Panc1 (cell line): ENCODE data around the gene DUT. TPM values are rescaled to one million over a fixed set of nuclear protein-coding genes. Genes with fewer than 3 reads are reported as not detected.

Experiments
- ATAC-seq: fragments of 200-7000 bp; cut with Tn5 transposase; 2 replicates; pipeline ENCODE4 v1.9.1; 2020; ENCODE audit warnings: mild to moderate bottlenecking, moderate library complexity
- BruUV-seq: library from RNA; stranded (reverse); fragments of 400-500 nt; replicated peaks from 2 replicates; lab custom pipeline; 2021; lab: Mats Ljungman, UMichigan
- CTCF ChIA-PET: fragments of 300-600 bp; sonication (Branson Sonifier 250); formaldehyde crosslinking; loops from one replicate; lab custom pipeline; 2022; ENCODE audit warnings: antibody characterized with exemption; lab: Charles Lee
- POLR2A ChIA-PET: fragments of 300-600 bp; sonication (Branson Sonifier 250); formaldehyde crosslinking; loops from one replicate; lab custom pipeline; 2022; ENCODE audit warnings: antibody characterized with exemption; lab: Charles Lee
- DNase-seq: peaks from one replicate; pipeline ENCODE4 v3.0.0-alpha.2; 2010; ENCODE audit warnings: low read depth, low spot score
- H3K27ac ChIP-seq: 2 replicates; pipeline ENCODE4 v1.5.1; 2011; ENCODE audit warnings: mild to moderate bottlenecking, low read length, inconsistent platforms
- H3K27me3 ChIP-seq: fragments of 200-500 bp; sonication (Bioruptor generic); 2 replicates; pipeline ENCODE4 v1.6.0; 2014; ENCODE audit warnings: low read length, inconsistent platforms; ENCODE audit not compliant: control insufficient read depth, insufficient read depth
- H3K36me3 ChIP-seq: fragments of 200-500 bp; sonication (Bioruptor generic); 2 replicates; pipeline ENCODE4 v1.5.1; 2014; ENCODE audit warnings: inconsistent platforms, mild to moderate bottlenecking, low read length, moderate library complexity; ENCODE audit not compliant: control insufficient read depth, insufficient read depth
- H3K4me1 ChIP-seq: 2 replicates; pipeline ENCODE4 v1.5.1; 2011; ENCODE audit warnings: inconsistent platforms, mild to moderate bottlenecking, low read length, moderate library complexity; ENCODE audit not compliant: control insufficient read depth, insufficient read depth
- H3K4me3 ChIP-seq, 2 experiments: 2 replicates each; pipeline ENCODE4 v1.5.1; 2011 to 2012; ENCODE audit warnings: low read depth in 2 of 2, low read length in 2 of 2, mild to moderate bottlenecking in 2 of 2, inconsistent platforms in 1 of 2, moderate library complexity in 1 of 2
- H3K9me3 ChIP-seq: fragments of 200-500 bp; sonication (Bioruptor generic); 2 replicates; pipeline ENCODE4 v1.5.1; 2014; ENCODE audit warnings: low read depth, mild to moderate bottlenecking, inconsistent platforms, low read length, moderate library complexity; ENCODE audit not compliant: control insufficient read depth, insufficient read depth
- POLR2AphosphoS5 ChIP-seq: IDR thresholded peaks from 2 replicates; pipeline ENCODE4 v1.6.1; 2012; ENCODE audit warnings: mild to moderate bottlenecking, low read depth, low read length, moderate library complexity
- SIN3A ChIP-seq: IDR thresholded peaks from 2 replicates; pipeline ENCODE4 v1.6.1; 2012; ENCODE audit warnings: low read depth, mild to moderate bottlenecking, low read length, moderate library complexity, borderline replicate concordance; ENCODE audit not compliant: insufficient read depth
- TCF7L2 ChIP-seq: IDR thresholded peaks from 2 replicates; pipeline ENCODE4 v1.6.1; 2011; ENCODE audit warnings: mild to moderate bottlenecking, low read depth, low read length, inconsistent platforms
- in situ Hi-C: cut with HindIII; loops from 2 replicates; pipeline ENCODE4 v1.10.0; 2016; ENCODE audit warnings: low sequenced_read_pairs, low pct_unique_long_range_greater_than_20kb
- intact Hi-C: fragments of 100-400 bp; cut with micrococcal nuclease; formaldehyde crosslinking; loops from one replicate; pipeline ENCODE4 v1.10.0; 2022; ENCODE audit not compliant: unreplicated experiment
- total RNA-seq: library from RNA; stranded (reverse); gene quantifications from one replicate; pipeline ENCODE4 v1.2.1, GENCODE V29; 2021; ENCODE audit not compliant: unreplicated experiment
- TF ChIP-seq, protein P1 (sequence below): fragments of 450-650 bp; IDR thresholded peaks from 2 replicates; pipeline ENCODE4 v1.5.1; 2017; ENCODE audit warnings: mild to moderate bottlenecking
- TF ChIP-seq, protein P2 (sequence below), 2 experiments: IDR thresholded peaks; 2 replicates each; pipeline ENCODE4 v1.6.1; 2011 to 2012; ENCODE audit warnings: low read depth in 2 of 2, control low read depth in 1 of 2, low read length in 1 of 2, mild to moderate bottlenecking in 1 of 2, moderate library complexity in 1 of 2; ENCODE audit not compliant: insufficient read depth in 1 of 2

The DUT gene
- total RNA-seq, 1 experiment from 2014 or later: 220 TPM

DNA sequence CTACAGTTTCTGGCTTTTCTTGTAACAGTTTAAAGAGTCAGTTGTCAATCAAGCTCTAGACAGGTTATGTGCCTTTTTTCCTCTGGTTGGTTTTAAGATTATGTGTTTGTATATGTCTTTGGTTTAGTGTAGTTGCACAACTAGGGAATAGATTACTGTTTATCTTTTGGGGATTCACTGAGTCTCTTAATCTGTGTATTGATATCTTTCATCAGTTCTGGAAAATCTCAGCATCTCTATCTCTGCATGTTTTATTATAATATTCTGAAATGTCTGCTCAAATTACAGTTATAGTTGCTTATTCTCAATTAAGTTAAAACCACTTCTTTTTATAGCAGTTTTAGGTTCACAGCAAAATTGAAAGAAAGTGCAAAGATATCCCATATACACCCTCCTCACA lies 14.3 kb downstream of the DUT start:
- TF ChIP-seq POLR2AphosphoS5 (no peak), TCF7L2 (no peak)
- TF ChIP-seq, protein P1, sequence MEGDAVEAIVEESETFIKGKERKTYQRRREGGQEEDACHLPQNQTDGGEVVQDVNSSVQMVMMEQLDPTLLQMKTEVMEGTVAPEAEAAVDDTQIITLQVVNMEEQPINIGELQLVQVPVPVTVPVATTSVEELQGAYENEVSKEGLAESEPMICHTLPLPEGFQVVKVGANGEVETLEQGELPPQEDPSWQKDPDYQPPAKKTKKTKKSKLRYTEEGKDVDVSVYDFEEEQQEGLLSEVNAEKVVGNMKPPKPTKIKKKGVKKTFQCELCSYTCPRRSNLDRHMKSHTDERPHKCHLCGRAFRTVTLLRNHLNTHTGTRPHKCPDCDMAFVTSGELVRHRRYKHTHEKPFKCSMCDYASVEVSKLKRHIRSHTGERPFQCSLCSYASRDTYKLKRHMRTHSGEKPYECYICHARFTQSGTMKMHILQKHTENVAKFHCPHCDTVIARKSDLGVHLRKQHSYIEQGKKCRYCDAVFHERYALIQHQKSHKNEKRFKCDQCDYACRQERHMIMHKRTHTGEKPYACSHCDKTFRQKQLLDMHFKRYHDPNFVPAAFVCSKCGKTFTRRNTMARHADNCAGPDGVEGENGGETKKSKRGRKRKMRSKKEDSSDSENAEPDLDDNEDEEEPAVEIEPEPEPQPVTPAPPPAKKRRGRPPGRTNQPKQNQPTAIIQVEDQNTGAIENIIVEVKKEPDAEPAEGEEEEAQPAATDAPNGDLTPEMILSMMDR: no peak
- TF ChIP-seq, protein P2, sequence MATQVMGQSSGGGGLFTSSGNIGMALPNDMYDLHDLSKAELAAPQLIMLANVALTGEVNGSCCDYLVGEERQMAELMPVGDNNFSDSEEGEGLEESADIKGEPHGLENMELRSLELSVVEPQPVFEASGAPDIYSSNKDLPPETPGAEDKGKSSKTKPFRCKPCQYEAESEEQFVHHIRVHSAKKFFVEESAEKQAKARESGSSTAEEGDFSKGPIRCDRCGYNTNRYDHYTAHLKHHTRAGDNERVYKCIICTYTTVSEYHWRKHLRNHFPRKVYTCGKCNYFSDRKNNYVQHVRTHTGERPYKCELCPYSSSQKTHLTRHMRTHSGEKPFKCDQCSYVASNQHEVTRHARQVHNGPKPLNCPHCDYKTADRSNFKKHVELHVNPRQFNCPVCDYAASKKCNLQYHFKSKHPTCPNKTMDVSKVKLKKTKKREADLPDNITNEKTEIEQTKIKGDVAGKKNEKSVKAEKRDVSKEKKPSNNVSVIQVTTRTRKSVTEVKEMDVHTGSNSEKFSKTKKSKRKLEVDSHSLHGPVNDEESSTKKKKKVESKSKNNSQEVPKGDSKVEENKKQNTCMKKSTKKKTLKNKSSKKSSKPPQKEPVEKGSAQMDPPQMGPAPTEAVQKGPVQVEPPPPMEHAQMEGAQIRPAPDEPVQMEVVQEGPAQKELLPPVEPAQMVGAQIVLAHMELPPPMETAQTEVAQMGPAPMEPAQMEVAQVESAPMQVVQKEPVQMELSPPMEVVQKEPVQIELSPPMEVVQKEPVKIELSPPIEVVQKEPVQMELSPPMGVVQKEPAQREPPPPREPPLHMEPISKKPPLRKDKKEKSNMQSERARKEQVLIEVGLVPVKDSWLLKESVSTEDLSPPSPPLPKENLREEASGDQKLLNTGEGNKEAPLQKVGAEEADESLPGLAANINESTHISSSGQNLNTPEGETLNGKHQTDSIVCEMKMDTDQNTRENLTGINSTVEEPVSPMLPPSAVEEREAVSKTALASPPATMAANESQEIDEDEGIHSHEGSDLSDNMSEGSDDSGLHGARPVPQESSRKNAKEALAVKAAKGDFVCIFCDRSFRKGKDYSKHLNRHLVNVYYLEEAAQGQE (IDR thresholded peaks at IDR 0.05; ENCODE audit: insufficient read depth in 1 of 2, low read depth in 2 of 2, low read length in 1 of 2): no peak
- POLR2A ChIA-PET: no interaction called here
- DNase-seq (no peak), ATAC-seq (no peak)
- CTCF ChIA-PET: no interaction called here
- H3K36me3 ChIP-seq: peaks cover 24% of the 10 kb centered on the region
- no peaks in the 10 kb centered on the region for H3K4me1 ChIP-seq
- no TSS peak for BruUV-seq
- H3K27me3 ChIP-seq: no peaks in the 10 kb centered on the region
- intact Hi-C loops (no loop called here), in situ Hi-C loops (no loop called here)
- H3K9me3 ChIP-seq: no peaks in the 10 kb centered on the region
- H3K27ac ChIP-seq: no peak overlapping the region
- no peak overlapping the region for H3K4me3 ChIP-seq

DNA sequence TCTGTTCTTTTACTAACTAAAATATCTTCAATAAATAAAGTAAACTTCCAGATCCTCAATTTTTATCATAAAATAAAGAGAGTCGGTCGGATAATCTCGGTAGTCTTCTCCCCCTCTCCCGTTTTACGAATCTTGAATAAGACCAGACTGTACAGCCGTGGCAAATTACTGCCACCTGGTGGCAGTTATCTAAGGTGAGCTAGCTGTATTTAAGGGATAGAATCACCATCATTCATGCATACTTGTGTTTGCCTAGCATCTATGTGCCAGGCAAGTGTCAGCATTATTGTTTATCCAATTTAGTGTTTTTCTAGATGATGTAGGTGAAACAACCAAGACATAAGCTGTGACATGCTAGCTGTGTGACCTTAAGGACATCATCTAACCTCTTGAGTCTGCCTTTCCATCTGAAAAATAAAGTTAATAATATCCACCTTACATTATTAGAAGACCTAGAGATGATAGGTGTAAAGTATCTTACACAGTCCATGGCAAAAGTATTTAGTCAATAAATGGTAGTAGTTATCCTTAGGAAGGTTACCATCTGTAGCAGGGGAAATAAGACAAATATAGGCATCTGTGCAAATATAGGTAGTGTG lies 21.3 kb downstream of the DUT start:
- in situ Hi-C loops: no loop called here
- TF ChIP-seq POLR2AphosphoS5 (no peak), SIN3A (no peak)
- TF ChIP-seq, protein P1: peak; percentile 89
- TF ChIP-seq, protein P2 (IDR thresholded peaks at IDR 0.05; ENCODE audit: insufficient read depth in 1 of 2, low read depth in 2 of 2, low read length in 1 of 2): no peak
- BruUV-seq: no TSS peak
- ChIA-PET CTCF (interaction anchor here (0.6 to 1.2 kb wide), 7 partner anchors 15 to 547 kb away, joined by 3 to 6 read pairs (median 4); partner anchors contain the start of gene DUT), POLR2A (no interaction called here)
- intact Hi-C loops: loop anchor here (10.0 kb wide), 1 partner anchor 292 kb away; the partner anchor contains the start of gene FBN1
- Histone ChIP-seq H3K27me3 (no peaks in the 10 kb centered on the region), H3K4me1 (no peaks in the 10 kb centered on the region), H3K27ac (no peak overlapping the region), H3K36me3 (no peaks in the 10 kb centered on the region), H3K9me3 (no peaks in the 10 kb centered on the region), H3K4me3 (no peak overlapping the region)
- DNase-seq (peak; percentile 50), ATAC-seq (peak; percentile 97)
